GM18499 (cell line): Measurements from ENCODE around the gene OTOP3.
"Not testable (repeated sequence)": the region's sequence is repeated elsewhere in the genome, so short reads cannot be mapped to it uniquely, and the experiment has no call there.

Source experiments
- ATAC-seq: cut with Tn5 transposase; IDR thresholded peaks from one replicate; pipeline ENCODE4 v1.9.1; 2021; ENCODE audit warnings: moderate number of reproducible peaks; ENCODE audit not compliant: insufficient read depth, unreplicated experiment

Gene OTOP3

GRCh38 chr17:74935585-74936469 lies at the start of gene OTOP3:
Gene OTOP3 (plus strand): TSS chr17:74935898. CDS start chr17:74935922, 24 bp downstream.
- ATAC-seq: no peak

GRCh38 chr17:74888469-74888868 lies 47.2 kb upstream of the OTOP3 start:
- ATAC-seq: no peak

- no peak for ATAC-seq
Observed at GRCh38 chr17:74890554-74890953, 45.1 kb upstream of the OTOP3 start.

GRCh38 chr17:74892013-74892841 lies 43.5 kb upstream of the OTOP3 start:
- ATAC-seq: no peak

- ATAC-seq: no peak
Observed at GRCh38 chr17:74892974-74893911, 42.5 kb upstream of the OTOP3 start, which contains the start of gene FADS6. Gene FADS6 (minus strand): TSS chr17:74893633. CDS start chr17:74893595, 38 bp downstream.

GRCh38 chr17:74893936-74894671 lies 41.6 kb upstream of the OTOP3 start:
- ATAC-seq: no peak

GRCh38 chr17:74898376-74898946 lies 37.2 kb upstream of the OTOP3 start:
- no peak for ATAC-seq

GRCh38 chr17:74900208-74900607 lies 35.5 kb upstream of the OTOP3 start:
- ATAC-seq: no peak

GRCh38 chr17:74901353-74902135 lies 34.2 kb upstream of the OTOP3 start:
- ATAC-seq: no peak

GRCh38 chr17:74903034-74903433 lies 32.7 kb upstream of the OTOP3 start:
- no peak for ATAC-seq

GRCh38 chr17:74903671-74904070 lies 32.0 kb upstream of the OTOP3 start:
- ATAC-seq: no peak

- no peak for ATAC-seq
Observed at GRCh38 chr17:74904687-74905409, 30.9 kb upstream of the OTOP3 start.

- ATAC-seq: not testable (repeated sequence)
Observed at GRCh38 chr17:74906214-74906793, 29.4 kb upstream of the OTOP3 start.

GRCh38 chr17:74907012-74907411 lies 28.7 kb upstream of the OTOP3 start:
- ATAC-seq: no peak

GRCh38 chr17:74909097-74909496 lies 26.6 kb upstream of the OTOP3 start:
- not testable (repeated sequence) for ATAC-seq

GRCh38 chr17:74911423-74911822 lies 24.3 kb upstream of the OTOP3 start:
- ATAC-seq: not testable (repeated sequence)

GRCh38 chr17:74916136-74916850 lies 19.4 kb upstream of the OTOP3 start:
- no peak for ATAC-seq
